HG02884 (cell line): Measurements from ENCODE around the gene LRRC40.
"Not testable (repeated sequence)": the region's sequence is repeated elsewhere in the genome, so short reads cannot be mapped to it uniquely, and the experiment has no call there.

Experiments used
- ATAC-seq: cut with Tn5 transposase; IDR thresholded peaks from one replicate; pipeline ENCODE4 v1.9.1; 2021; ENCODE audit warnings: mild to moderate bottlenecking, moderate library complexity; ENCODE audit not compliant: unreplicated experiment

Gene LRRC40

DNA sequence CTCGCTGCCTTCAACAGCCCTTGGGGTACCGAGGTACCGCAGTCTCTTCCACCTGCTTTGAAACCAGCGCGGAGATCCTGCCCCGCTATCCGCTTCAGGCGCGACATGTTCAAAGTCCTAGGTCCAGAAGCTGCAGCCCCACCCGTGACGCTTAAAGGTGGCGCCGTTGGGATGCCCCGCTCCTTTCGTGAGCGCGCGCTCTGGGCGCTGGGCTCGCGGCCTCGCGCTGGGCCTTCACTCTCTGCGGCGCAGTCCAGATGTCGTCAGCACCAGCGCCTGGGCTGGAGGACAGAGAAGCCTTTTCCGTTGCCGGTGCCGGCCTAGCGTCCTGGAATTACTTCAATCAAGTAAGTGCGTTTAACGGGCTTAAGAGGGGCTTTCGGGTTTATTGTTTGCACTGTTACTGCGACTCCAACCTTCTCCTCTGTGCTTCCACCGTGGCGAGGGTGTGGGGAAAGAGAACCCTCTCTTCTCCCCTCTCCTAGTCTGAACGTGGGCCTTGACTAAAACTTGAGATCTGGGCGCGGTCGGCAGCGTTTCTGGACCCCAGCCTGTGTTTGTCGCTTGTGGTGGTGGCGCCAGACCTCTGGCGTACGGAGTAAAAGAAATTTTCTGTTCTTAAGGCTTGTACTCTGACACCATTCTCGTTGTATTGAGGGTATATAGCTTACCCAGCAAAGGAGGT lies at the start of gene LRRC40:
TSS of gene LRRC40 (minus strand) at position 146 of the 685 bp plus-strand sequence. CDS start at position 107, 39 bp downstream.
- ATAC-seq = peak; percentile 78

DNA sequence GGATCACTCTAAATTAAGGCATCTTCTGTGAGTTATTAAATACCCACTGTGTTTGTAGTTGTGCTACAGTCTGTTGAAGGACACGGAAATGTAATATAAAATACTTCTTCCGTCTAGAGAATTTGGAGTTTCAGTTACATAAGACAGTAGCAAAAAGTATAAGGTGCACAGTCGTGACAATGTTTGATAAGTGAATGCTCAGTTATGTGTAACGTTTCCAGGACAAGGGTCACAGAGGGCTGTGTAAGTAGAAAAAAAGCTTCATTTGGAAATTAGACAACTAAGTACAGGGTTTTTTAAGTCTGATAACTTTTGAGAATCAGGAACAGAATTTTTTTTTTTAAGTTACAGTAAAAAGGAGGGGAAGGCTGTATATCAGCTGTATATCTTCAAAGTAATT lies 43.4 kb upstream of the LRRC40 start:
- ATAC-seq = no peak

DNA sequence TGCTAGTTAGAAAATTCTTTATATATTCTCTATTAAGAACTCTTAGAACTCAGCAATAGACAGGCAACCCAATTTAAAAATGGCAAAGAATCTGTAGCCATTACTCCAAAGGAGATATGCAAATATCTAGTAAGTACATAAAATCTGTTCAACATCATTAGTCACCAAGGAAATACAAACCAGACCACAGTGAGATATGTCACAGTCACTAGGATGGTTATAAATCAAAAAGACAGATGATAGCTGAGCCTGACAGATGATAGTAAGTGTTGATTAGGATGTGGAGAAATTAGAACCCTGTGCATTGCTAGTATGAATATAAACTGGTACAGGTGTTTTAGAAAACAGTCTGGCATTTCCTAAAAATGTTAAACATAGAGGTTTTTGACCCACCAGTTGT lies 42.4 kb upstream of the LRRC40 start:
- ATAC-seq = no peak

DNA sequence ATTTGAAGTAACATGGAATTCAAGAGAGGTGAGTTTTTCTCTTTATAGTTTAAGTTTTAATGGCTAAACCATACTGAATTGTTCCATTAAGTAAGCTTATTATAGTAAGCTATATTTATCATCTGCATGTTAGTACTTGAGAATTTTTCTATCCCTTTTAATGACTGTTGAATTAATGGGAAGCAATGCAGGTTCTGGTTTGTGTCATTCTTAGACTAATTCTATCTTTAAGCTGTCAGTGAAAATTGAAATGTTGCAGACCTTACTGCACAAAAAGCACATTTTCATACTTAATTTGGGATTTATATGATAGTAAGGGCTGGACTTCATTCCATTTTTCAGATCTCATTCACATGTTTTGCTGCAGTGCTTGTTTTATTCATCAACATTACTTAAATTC lies 41.7 kb upstream of the LRRC40 start:
- no peak for ATAC-seq

DNA sequence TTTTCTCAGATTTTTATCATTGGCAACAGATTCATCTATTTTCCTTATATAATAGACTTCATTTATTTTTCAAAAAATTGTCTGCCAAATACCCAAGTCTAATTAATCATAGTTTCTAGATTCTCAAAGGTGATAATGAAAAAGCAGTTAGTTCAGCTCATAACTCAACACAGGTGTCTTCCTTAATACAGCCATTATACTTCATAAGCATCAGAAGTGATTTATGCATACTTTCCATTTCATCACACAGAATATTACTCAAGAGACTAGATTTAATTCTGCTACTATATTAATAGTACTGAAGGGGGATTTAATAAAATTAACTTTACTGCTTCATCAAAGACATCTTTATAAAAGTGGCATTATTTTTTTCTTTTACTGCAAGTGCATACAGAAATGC lies 34.6 kb upstream of the LRRC40 start:
- no peak for ATAC-seq

DNA sequence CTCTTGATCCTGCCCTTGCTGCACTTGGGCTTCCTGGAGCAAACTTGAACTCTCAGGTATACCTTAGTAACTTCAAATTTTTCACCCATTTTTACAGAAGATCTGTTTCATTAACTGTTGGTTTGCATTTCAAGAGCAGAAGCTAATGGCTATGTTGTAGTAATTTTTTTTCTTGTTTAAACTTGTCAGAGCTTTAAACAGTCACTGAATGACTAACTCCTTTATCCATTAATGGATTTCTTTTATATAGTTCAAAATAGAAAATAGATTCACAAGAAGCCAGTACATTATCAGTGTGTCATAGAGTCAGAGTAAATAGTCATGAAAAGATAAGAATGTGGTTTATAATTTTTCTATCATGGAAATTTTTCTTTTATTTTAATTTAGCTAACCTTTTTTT lies 29.4 kb upstream of the LRRC40 start:
- no peak for ATAC-seq

DNA sequence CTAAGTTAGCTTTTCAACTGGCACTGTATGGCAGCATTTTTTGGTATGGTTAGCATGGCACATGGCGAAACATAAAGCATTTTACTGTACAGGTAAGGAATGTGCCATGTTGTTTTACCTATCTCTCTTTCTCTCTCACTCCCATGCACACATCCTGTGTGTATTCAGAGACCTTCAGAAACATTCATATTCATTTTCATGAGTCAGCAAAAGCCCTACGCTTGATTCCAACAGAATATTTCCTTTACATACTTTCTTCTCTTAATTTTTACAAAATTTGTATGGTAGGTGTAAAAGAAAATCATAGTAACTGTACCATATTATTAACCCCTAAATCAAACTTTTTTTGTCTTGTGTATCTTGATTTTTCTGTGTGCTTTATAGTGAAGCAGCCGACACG lies 26.1 kb upstream of the LRRC40 start:
- no peak for ATAC-seq

DNA sequence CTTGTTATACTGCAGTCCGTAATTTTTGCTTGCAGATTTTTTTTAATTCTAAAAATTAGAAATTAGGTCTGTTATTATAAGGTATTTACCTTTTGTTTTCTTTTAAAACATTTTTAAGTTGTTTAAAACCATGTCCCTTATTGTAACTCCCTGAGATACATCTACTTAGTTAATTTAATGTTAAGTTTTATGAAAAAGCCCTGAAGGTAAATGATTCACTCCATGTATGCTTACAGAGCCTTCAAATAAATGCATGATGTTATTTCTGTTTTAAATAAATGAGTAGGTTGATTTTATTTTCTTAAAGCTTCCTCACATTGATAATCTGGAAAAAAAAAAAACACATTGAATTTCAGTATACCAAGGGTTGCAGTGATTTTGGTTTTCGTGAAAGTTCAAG lies 23.3 kb upstream of the LRRC40 start:
- no peak for ATAC-seq

DNA sequence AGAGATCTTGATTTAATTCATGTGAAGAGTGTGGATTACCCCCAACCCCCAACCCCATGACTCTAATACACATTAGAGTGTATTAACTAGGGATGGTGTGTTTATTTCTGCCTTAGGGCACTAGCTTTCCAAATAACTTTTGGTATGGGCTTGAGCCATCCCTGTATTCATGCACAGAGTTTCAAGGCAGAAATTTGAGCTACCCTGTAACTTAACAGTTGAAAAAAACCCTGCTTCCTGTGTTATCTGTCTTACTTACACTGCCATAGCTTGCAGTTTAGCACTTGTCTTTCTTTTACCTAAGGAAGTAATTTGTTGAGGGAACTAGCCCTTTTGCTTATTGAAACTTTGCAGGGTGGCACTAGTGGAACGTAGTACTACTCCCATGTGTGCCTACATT lies 22.1 kb upstream of the LRRC40 start:
- no peak for ATAC-seq

DNA sequence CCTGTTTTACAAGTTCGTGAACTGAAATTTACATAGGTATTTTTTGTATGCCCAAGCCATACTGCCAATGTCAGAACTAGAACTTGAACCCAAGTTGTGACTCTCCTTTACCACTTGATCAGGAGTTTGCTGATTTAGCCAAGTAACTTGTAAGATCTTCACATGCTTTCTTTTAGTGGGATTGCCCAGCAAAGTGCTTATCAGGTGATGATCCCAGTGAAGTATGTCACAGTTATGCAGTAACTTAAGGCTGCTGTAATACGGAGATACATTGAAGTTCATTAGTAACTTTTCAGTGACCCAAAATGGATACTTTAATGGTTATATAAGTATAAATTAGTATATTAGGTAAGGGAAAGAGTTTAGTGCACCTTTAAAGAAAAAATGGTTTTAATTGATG lies 19.6 kb upstream of the LRRC40 start:
- ATAC-seq = no peak

DNA sequence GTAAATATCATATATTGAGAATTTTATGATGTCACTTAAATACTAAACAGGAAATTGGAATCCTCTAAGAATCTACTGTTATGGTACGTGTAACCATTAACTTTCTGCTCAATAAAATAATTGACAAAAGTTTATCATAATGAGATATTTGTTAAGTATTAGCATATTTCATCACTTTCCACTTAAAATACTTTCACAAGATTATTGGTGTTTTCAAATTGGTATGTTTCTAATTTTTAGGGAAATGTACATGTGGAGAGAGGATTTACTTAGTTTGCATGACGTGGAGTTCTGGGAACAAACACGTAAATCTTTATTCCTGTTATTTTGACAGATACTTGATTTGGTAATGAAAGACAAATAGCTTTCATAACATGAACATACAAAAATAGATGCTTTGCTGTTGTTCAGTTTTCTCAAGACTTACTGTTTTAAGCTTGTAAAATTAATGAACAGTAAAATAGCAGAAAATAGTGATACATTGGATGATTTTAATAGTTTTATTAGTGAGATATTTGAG lies 17.4 kb upstream of the LRRC40 start:
- no peak for ATAC-seq

DNA sequence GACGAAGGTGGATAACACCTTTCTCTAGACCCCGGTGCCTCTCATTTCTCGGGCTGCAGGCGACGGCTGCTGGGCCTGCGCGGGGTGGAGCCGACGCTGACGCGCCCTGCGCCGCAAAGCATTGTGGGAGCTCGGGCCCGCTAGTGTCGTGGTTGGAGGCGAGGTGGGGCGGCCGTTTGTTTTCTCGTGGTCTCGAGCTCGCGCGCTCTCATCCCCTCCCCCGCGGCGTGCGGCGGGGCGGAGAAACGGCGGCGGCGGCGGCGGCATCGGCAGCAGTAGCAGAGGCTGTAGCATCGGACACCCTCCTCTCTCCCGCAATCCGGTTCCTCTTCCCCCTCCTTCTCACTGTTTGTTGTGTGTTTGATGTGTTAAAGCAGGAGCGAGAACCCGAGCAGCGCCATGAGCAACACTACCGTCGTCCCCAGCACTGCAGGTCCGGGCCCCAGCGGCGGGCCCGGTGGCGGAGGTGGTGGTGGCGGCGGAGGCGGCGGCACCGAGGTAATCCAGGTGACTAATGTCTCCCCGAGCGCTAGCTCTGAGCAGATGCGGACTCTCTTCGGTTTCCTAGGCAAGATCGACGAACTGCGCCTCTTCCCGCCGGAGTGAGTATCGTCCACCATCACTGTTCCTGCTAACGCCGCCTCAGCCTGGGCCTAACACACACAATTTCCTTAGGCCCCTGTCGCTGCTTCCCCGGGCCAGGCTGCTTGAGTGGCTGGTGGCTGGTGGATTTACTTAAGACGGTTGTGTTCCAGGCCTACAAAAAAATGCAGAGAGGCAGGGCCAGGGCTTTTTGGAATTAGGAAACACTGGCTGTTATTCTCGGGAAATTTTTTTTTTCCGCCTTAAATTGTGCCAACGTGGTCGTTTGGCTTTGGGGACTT lies 16.1 kb upstream of the LRRC40 start, which contains the start of gene SRSF11:
TSS of gene SRSF11 (plus strand) at position 143 of the 884 bp plus-strand sequence. CDS start at position 400, 257 bp downstream.
- peak; percentile 90 for ATAC-seq

DNA sequence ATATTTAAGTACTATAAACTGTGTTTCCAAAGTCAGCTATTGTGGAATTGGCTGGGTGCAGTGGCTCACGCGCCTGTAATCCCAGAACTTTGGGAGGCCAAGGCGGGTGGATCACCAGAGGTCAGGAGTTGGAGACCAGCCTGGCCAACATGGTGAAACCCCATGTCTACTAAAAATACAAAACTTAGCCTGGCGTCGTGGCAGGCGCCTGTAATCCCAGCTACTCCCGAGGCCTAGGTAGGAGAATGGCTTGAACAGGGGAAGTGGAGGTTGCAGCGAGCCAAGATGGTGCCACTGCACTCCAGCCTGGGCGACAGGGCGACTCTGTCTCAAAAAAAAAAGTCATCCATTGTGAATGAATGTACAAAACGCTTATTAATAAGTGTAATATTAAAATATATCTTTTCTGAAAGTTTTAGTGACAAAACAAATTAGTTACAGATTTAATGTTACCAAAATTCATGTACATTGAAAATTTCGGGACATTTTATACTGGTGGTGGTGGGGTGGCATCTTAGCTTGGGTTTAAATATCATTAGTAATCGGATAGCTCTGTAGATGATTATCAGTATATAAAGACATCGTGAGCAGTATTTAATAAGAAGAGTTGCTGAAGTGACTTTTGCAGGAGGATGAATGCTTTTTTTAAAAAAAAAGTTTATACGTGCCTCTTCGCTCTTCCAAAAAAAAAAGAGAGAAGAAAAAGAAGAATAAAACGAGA lies 15.3 kb upstream of the LRRC40 start:
- peak; percentile 2 for ATAC-seq

DNA sequence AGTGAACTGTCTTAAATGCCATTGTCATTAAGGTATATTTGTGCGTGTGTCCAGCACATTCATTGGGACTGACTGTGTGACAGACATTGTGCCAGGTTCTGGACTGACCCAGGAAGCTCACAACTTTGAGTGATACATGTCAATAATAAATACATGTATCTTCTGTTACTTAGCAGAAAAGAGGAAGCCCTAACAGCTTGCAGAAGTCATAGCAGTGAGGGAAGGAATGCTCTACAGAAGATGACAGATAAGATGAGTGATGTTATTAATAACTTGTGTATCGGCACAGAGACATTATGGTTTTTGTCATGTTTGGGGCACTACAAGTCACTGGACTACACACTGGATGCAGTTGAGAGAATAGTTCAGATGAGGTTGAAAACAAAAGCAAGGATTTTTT lies 14.6 kb upstream of the LRRC40 start:
- no peak for ATAC-seq

DNA sequence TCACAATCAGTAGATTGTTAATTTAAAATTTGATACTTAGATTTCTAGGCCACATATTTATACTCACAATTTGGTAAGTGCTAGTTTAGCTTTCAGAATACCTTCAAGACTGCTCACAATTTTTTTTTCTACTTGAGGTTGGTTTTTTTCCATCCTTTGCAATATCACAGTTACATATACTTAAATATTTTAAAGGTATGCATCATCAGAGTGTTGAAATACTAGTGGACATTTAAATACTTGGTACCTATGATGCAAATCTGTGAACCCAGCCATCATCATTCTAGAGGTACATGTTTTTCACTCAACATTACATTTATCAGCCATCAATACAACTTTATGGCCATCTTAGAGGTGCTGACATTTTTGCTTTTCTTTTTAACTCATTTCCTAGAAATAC lies 6.2 kb upstream of the LRRC40 start:
- ATAC-seq = no peak

DNA sequence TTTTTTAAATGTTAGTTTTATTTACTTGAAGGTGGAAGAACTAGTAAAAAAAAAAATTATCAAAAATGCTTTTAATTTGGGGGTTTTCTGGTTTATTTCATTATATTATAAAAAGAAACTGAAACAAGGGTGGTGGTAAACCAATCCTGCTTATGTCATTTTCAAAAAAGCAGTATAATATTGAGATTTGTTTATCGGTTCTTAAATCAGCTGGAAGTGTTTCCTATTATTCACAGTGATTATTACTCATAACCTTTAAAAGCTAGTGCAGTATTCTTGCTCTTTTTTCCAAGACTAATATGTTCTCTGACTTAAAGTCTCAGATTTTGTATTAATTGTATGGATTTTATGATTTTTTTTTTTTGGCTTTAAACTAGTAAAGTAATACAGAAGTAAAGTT lies 5.4 kb upstream of the LRRC40 start:
- ATAC-seq = no peak

DNA sequence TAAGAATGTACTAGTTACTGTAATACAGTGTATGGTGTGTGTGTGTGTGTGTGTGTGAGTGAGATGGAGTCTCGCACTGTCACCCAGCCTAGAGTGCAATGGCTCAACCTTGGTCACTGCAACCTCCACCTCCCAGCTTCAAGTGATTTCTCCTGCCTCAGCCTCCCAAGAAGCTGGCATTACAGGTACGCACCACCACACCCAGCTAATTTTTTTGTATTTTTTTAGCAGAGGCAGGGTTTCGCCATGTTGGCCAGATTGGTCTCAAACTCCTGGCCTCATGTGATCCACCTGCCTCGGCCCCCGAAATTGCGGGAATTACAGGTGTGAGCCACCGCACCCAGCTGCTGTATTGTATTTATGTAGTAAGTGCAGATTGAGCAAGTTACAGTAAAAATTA lies 2.9 kb upstream of the LRRC40 start:
- ATAC-seq = no peak

DNA sequence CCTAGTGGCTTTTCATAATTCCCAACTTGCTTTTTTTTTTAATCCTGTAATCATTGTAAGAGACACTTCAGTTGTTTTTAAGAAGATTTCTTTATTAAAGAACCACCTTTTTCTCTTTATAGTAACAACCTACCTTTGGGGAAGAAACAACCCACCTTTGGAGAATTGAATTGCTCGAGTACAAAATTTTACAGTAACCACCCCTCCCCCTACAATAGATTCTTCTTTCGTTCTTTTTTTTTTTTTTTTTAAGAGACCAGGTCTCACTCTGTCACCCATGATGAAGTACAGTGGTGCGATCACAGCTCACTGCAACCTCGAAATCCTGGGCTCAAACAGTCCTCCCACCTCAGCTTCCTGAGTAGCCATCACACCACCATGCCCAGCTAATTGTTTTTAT lies 2.1 kb upstream of the LRRC40 start:
- no peak for ATAC-seq

DNA sequence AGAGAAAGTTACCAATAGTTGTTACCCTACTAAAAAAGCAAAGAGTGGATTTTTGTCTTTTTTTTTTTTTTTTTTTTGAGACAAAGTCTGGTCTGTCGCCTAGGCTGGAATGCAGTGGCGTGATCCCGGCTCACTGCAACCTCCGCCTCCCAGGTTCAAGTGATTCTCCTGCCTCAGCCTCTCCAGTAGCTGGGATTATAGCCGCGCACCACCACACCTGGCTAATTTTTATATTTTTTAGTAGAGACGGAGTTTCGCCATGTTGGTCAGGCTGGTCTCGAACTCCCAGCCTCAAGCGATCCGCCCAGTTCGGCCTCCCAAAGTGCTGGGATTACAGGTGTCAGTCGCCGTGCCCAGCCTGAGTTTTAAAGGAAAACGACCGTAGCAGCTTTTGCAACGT lies 1.5 kb upstream of the LRRC40 start:
- ATAC-seq = not testable (repeated sequence)

DNA sequence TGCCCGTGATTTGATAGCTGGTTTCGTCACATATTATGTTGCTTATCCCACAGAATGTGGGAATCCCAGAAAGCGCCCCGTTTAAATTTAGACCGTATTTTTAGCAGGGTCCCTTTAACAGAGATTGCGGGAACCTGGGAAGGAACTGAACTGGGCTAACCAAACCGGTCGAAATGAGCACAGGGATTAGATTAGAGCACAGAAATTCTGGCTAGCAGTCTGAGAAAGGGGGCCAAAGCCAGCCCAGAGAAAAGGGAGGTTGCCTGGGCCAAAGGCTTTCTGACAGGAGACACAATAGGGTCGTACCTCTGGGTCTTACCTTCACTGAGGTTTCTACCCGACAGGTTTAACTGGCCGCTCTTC lies 327 bp downstream of the LRRC40 start:
- ATAC-seq = peak; percentile 27

DNA sequence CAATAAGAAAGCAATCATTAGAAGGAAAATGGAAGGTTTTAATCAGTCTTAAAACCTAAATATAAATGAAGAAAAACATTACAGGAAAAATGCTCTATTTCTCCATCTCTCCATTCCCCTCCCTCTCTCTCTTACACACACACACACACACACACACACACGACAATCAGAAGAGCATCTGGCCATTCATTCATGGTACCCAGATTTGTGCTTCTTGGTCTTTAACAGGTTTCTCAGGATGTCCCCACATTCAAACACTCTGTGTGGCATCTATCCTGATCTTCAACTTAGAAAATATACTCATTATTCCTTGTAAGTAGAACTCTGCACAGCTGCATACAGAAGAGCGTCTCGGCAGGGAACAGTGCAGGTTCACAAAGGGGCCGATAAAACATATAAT lies 779 bp downstream of the LRRC40 start:
- no peak for ATAC-seq
